Left ventricle myocardium inferior (tissue), 1 donor: Measurements from ENCODE around the gene PLXDC2. TPM values are rescaled to one million over a fixed set of nuclear protein-coding genes. Genes with fewer than 3 reads are reported as not detected.

Experiments used
- DNase-seq: peaks from one replicate; pipeline ENCODE4 v3.0.0-alpha.2; 2020
- H3K27ac ChIP-seq: fragments of 200-600 bp; replicated peaks from 2 replicates; pipeline ENCODE4 v1.8.0; 2021
- H3K27me3 ChIP-seq: fragments of 200-600 bp; 2 replicates; pipeline ENCODE4 v1.8.0; 2021; ENCODE audit warnings: low read depth
- H3K36me3 ChIP-seq: fragments of 200-600 bp; 2 replicates; pipeline ENCODE4 v1.8.0; 2021
- H3K4me1 ChIP-seq: fragments of 200-600 bp; 2 replicates; pipeline ENCODE4 v1.8.0; 2021
- H3K4me3 ChIP-seq: fragments of 200-600 bp; 2 replicates; pipeline ENCODE4 v1.8.0; 2021; ENCODE audit warnings: mild to moderate bottlenecking, moderate library complexity
- H3K9me3 ChIP-seq: fragments of 200-600 bp; replicated peaks from 2 replicates; pipeline ENCODE4 v1.8.0; 2021
- CTCF ChIP-seq: fragments of 200-600 bp; IDR thresholded peaks from 2 replicates; pipeline ENCODE4 v1.8.0; 2021; ENCODE audit warnings: antibody characterized with exemption, mild to moderate bottlenecking, borderline replicate concordance
- intact Hi-C: fragments of 100-400 bp; cut with micrococcal nuclease; formaldehyde crosslinking; loops from one replicate; pipeline ENCODE4 v1.11.0; 2022
- total RNA-seq: library from RNA; stranded (reverse); fragmentation: NEBNext Ultra II Directional; extraction: Animal tissue kit (Norgen Biotek cat#: 25700); gene quantifications from one replicate; pipeline ENCODE4 v1.2.1, GENCODE V29; 2021
- donor health status: DM: no; HTN: yes; CAD: no; lungs with severe emphysema.

Gene PLXDC2
- total RNA-seq, 1 donor from 2014 or later, result 16.6 TPM

DNA sequence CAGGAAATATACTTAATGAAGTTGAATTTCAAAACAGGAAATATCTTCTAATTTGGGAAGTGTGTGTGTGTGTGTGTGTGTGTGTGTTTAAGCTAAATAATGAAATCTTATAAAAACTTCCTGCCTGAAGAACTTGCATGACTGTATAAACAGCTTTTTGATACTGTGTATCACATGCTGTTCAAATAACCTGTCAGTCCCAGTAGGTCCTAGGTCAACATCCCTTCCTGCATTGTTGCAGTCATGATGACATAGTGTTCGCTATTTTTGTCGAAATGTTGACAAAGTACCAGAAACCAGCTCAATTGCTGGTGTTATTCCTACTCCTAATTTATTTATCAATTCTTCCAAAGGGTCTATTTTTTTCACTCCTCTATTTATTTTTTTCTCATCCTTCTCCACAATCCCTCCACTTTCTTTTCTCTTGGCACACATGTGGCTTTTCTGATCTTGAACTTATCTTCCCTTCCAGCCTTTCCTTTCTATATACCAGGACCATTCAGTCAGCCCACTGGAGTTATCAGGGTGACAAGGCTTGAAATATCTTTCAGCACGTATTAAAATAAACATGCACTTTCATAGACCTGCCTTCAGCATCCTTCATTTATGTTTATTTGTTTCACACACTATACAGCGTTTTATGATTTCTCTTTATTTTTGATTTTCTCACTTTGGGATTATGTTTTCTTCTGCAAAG is 115.8 kb downstream of the PLXDC2 start:
- H3K36me3 ChIP-seq, result no peaks in the 10 kb centered on the region
- H3K4me3 ChIP-seq, result no peak overlapping the region
- intact Hi-C loops, result no loop called here
- no peaks in the 10 kb centered on the region for H3K27me3 ChIP-seq
- no peaks in the 10 kb centered on the region for H3K9me3 ChIP-seq
- DNase-seq, result no peak
- H3K27ac ChIP-seq, result peak overlapping the region; percentile 83
- no peak for TF ChIP-seq CTCF
- H3K4me1 ChIP-seq, result peaks cover 36% of the 10 kb centered on the region

- H3K4me3 ChIP-seq, result no peak overlapping the region
- no peaks in the 10 kb centered on the region for H3K9me3 ChIP-seq
- no peaks in the 10 kb centered on the region for H3K36me3 ChIP-seq
- H3K4me1 ChIP-seq, result peaks cover 36% of the 10 kb centered on the region
- TF ChIP-seq CTCF, result no peak
- intact Hi-C loops, result no loop called here
- no peak for DNase-seq
- peak overlapping the region; percentile 83 for H3K27ac ChIP-seq
- no peaks in the 10 kb centered on the region for H3K27me3 ChIP-seq
Measured at GRCh38 chr10:19932806-19933371, 116.7 kb downstream of the PLXDC2 start.

- no peak for DNase-seq
- Histone ChIP-seq H3K4me3 (no peak overlapping the region), H3K27me3 (no peaks in the 10 kb centered on the region), H3K27ac (peak overlapping the region; percentile 83), H3K4me1 (peaks cover 36% of the 10 kb centered on the region), H3K9me3 (no peaks in the 10 kb centered on the region), H3K36me3 (no peaks in the 10 kb centered on the region)
- no peak for TF ChIP-seq CTCF
- intact Hi-C loops, result no loop called here
Measured at GRCh38 chr10:19933772-19934171, 117.5 kb downstream of the PLXDC2 start.

- no peaks in the 10 kb centered on the region for H3K9me3 ChIP-seq
- DNase-seq, result no peak
- no peak overlapping the region for H3K27ac ChIP-seq
- TF ChIP-seq CTCF, result no peak
- peaks cover 26% of the 10 kb centered on the region for H3K4me1 ChIP-seq
- H3K36me3 ChIP-seq, result no peaks in the 10 kb centered on the region
- H3K4me3 ChIP-seq, result no peak overlapping the region
- no peaks in the 10 kb centered on the region for H3K27me3 ChIP-seq
- intact Hi-C loops, result no loop called here
Measured at GRCh38 chr10:19935176-19935575, 118.9 kb downstream of the PLXDC2 start.

GRCh38 chr10:19936289-19936688 is 120.1 kb downstream of the PLXDC2 start:
- no peak overlapping the region for H3K27ac ChIP-seq
- no peaks in the 10 kb centered on the region for H3K36me3 ChIP-seq
- TF ChIP-seq CTCF, result no peak
- H3K27me3 ChIP-seq, result no peaks in the 10 kb centered on the region
- no peak for DNase-seq
- intact Hi-C loops, result no loop called here
- H3K9me3 ChIP-seq, result no peaks in the 10 kb centered on the region
- no peak overlapping the region for H3K4me3 ChIP-seq
- H3K4me1 ChIP-seq, result peaks cover 25% of the 10 kb centered on the region
